Lower leg skin (tissue), 4 donors: Measurements from ENCODE around the gene PDE7B. TPM values are rescaled to one million over a fixed set of nuclear protein-coding genes. Genes with fewer than 3 reads are reported as not detected.

Experiments used
- DNase-seq, 2 donors: peaks; one replicate each; pipeline ENCODE4 v3.0.0-alpha.2; 2019; ENCODE audit warnings: low spot score in 2 of 2
- H3K4me3 ChIP-seq: fragments of 200-600 bp; sonication (generic); 2 replicates; pipeline ENCODE4 v1.5.1; 2017; ENCODE audit warnings: mild to moderate bottlenecking, low read depth; ENCODE audit not compliant: poor library complexity, severe bottlenecking
- CTCF ChIP-seq, 3 donors: fragments of 450-650 bp; IDR thresholded peaks; one replicate each; pipeline ENCODE4 v1.5.1; 2016; ENCODE audit warnings: antibody characterized with exemption in 3 of 3, mild to moderate bottlenecking in 3 of 3, moderate library complexity in 2 of 3
- POLR2A ChIP-seq, 2 donors: fragments of 450-650 bp; IDR thresholded peaks; one replicate each; pipeline ENCODE4 v1.6.1; 2016 to 2017; ENCODE audit warnings: antibody characterized with exemption in 2 of 2, mild to moderate bottlenecking in 1 of 2, moderate library complexity in 1 of 2
- WGBS, 2 donors: methylation state at CpG; one replicate each; pipeline ENCODE4 v1.1.5; 2018; 5-methylcytosine and 5-hydroxymethylcytosine counted together
- intact Hi-C: fragments of 100-400 bp; cut with DNase I; formaldehyde crosslinking; loops from one replicate; pipeline ENCODE4 v1.15.0; 2023; ENCODE audit warnings: low total_unique reads
- total RNA-seq, 4 donors: library from RNA; depleted of rRNA; stranded (reverse); fragments of >200 nt; gene quantifications; one replicate each; pipeline ENCODE4 v1.1.0, GENCODE V29; 2016

The PDE7B gene
- total RNA-seq, 4 donors from 2014 or later, result 0.30 to 1.5 (median 0.89) TPM

- intact Hi-C loops, result no loop called here
- no peak overlapping the region for H3K4me3 ChIP-seq
- DNase-seq, result no peak
- TF ChIP-seq CTCF (IDR thresholded peaks at IDR 0.05) (no peak), POLR2A (IDR thresholded peaks at IDR 0.05) (no peak)
- 89 to 90% methylated on average over 4 of the region's 4 CpGs for WGBS, 2 donors
Observed at GRCh38 chr6:136158387-136158821, 306.9 kb downstream of the PDE7B start.

DNA sequence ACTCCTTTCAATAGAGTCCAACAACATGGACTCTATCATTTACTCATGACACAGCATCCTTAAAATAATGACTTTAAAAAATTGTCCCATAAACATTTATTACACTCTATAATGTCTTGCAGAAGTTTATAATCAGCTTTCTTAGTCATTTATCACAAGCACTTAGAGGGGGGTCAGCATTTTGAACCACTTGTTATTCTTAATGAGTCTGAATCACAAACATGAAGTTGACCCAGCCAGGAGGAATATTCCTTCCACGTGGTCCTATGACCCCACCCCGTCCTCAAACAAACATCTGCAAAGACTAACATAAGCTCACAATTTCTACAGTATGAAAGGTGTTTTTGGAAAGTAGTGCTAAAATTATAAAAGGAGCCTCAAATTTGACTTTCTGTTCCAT is 307.5 kb downstream of the PDE7B start:
- TF ChIP-seq POLR2A (IDR thresholded peaks at IDR 0.05), result no peak
- no peak for TF ChIP-seq CTCF (IDR thresholded peaks at IDR 0.05)
- no peak overlapping the region for H3K4me3 ChIP-seq
- intact Hi-C loops, result no loop called here
- WGBS, 2 donors, result 70 to 82% methylated on average over 2 of the region's 2 CpGs
- DNase-seq, result no peak

GRCh38 chr6:136160250-136160649 is 308.7 kb downstream of the PDE7B start:
- intact Hi-C loops, result no loop called here
- no peak for DNase-seq
- TF ChIP-seq POLR2A (IDR thresholded peaks at IDR 0.05) (no peak), CTCF (IDR thresholded peaks at IDR 0.05) (no peak)
- 93 to 94% methylated on average over 4 of the region's 4 CpGs for WGBS, 2 donors
- no peak overlapping the region for H3K4me3 ChIP-seq

DNA sequence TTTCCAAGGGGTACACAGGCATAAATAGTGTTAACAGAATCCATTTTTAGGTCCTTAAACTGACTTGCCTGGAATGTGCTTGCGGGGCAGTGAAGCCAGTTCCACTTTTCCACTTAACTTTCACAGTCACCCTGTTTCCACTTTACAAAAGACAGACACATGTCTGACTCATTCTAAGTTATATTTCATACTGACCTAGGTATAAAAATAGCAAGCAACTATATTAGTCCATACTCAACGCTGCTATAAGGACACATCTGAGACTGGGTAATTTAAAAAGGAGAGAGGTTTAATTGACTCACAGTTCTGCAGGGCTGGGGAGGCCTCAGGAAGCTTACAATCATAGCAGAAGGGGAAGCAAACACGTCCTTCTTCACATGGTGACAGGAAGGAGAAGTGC is 310.4 kb downstream of the PDE7B start:
- intact Hi-C loops, result no loop called here
- no peak overlapping the region for H3K4me3 ChIP-seq
- WGBS, 2 donors, result 69 to 76% methylated on average over 3 of the region's 3 CpGs
- TF ChIP-seq POLR2A (IDR thresholded peaks at IDR 0.05), result no peak
- no peak for TF ChIP-seq CTCF (IDR thresholded peaks at IDR 0.05)
- DNase-seq, result no peak

DNA sequence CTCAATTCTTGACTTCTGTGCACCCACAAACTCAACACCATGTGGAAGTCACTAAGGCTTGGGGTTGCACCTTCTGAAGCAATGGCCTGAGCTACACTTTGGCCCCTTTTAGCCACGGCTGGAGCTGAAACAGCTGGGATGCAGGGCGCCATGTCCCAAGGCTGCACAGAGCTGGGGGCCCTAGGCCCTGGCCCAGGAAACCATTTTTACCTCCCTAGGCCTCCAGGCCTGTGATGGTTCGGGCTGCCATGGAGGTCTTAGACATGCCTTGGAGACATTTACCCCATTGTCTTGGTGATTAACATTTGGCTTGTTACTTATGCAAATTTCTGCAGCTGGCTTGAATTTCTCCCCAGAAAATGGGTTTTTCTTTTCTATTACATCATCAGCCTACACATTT is 311.8 kb downstream of the PDE7B start:
- H3K4me3 ChIP-seq, result no peak overlapping the region
- intact Hi-C loops, result no loop called here
- TF ChIP-seq POLR2A (IDR thresholded peaks at IDR 0.05) (no peak), CTCF (IDR thresholded peaks at IDR 0.05) (no peak)
- no peak for DNase-seq
- WGBS, 2 donors, result 87% methylated on average over 3 of the region's 3 CpGs

DNA sequence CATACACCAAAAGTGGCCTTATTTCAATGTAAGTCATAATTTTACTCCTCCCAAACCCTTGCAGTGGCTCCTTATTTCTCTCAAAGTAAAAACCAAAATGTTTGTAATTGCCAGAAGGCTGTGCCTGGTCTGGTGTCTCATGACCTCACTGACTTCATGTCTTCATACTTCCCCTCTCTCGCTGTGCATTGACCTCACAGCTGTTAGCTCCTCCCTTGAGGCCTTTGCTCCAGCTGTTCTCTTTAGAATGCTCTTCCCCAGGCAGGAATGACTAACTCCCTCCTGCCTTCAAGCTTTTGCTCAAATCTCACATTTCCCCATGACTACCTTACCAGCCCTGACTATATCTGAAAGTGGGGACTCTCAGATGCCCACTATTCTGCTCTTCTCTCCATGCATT is 315.3 kb downstream of the PDE7B start:
- intact Hi-C loops, result no loop called here
- DNase-seq, result no peak
- TF ChIP-seq POLR2A (IDR thresholded peaks at IDR 0.05), result no peak
- TF ChIP-seq CTCF (IDR thresholded peaks at IDR 0.05), result no peak
- no peak overlapping the region for H3K4me3 ChIP-seq
- WGBS, 2 donors, result 88 to 94% methylated on average over 1 of the region's 1 CpG
